NCI-H1048 (cell line): ENCODE data around the gene CCDC85A.

ENCODE experiments used
- DNase-seq: peaks from one replicate; lab custom pipeline; 2025; lab: John Stamatoyannopoulos, UW

CCDC85A gene

GRCh38 chr2:56192664-56193305 lies 9.0 kb downstream of the CCDC85A start:
- DNase-seq: no peak

GRCh38 chr2:56195563-56195962 lies 11.8 kb downstream of the CCDC85A start:
- DNase-seq: no peak

- DNase-seq: no peak
These were observed 14.0 kb downstream of the CCDC85A start for GRCh38 chr2:56197816-56198215.

- no peak for DNase-seq
These were observed 15.1 kb downstream of the CCDC85A start for GRCh38 chr2:56198936-56199335.

- no peak for DNase-seq
These were observed 15.7 kb downstream of the CCDC85A start for GRCh38 chr2:56199492-56199891.

- DNase-seq: no peak
These were observed 18.8 kb downstream of the CCDC85A start for GRCh38 chr2:56202381-56203121.

GRCh38 chr2:56204556-56204955 lies 20.8 kb downstream of the CCDC85A start:
- DNase-seq: no peak

GRCh38 chr2:56206250-56206649 lies 22.5 kb downstream of the CCDC85A start:
- DNase-seq: no peak

GRCh38 chr2:56207760-56208159 lies 24.0 kb downstream of the CCDC85A start:
- no peak for DNase-seq

GRCh38 chr2:56208380-56208779 lies 24.6 kb downstream of the CCDC85A start:
- no peak for DNase-seq

- no peak for DNase-seq
These were observed 25.9 kb downstream of the CCDC85A start for GRCh38 chr2:56209701-56210100.

- DNase-seq: no peak
These were observed 26.5 kb downstream of the CCDC85A start for GRCh38 chr2:56210291-56210690.

- DNase-seq: no peak
These were observed 27.3 kb downstream of the CCDC85A start for GRCh38 chr2:56211048-56211447.

GRCh38 chr2:56215911-56216310 lies 32.1 kb downstream of the CCDC85A start:
- DNase-seq: no peak

GRCh38 chr2:56217106-56217505 lies 33.3 kb downstream of the CCDC85A start:
- no peak for DNase-seq

- DNase-seq: no peak
These were observed 38.7 kb downstream of the CCDC85A start for GRCh38 chr2:56222481-56222880.

GRCh38 chr2:56224316-56224715 lies 40.5 kb downstream of the CCDC85A start:
- no peak for DNase-seq

- DNase-seq: no peak
These were observed 44.0 kb downstream of the CCDC85A start for GRCh38 chr2:56227811-56228210.

- DNase-seq: no peak
These were observed 45.7 kb downstream of the CCDC85A start for GRCh38 chr2:56229397-56230060.

GRCh38 chr2:56230156-56230555 lies 46.4 kb downstream of the CCDC85A start:
- DNase-seq: no peak

GRCh38 chr2:56231361-56231760 lies 47.6 kb downstream of the CCDC85A start:
- DNase-seq: no peak

- DNase-seq: no peak
These were observed 49.1 kb downstream of the CCDC85A start for GRCh38 chr2:56232912-56233311.

GRCh38 chr2:56234241-56234640 lies 50.5 kb downstream of the CCDC85A start:
- no peak for DNase-seq
